Measurements from ENCODE around the gene CCBE1.

Gene CCBE1

GRCh38 chr18:59707306-59707705 lies 10.1 kb upstream of the CCBE1 start:
- TF ChIP-seq, protein P1, sequence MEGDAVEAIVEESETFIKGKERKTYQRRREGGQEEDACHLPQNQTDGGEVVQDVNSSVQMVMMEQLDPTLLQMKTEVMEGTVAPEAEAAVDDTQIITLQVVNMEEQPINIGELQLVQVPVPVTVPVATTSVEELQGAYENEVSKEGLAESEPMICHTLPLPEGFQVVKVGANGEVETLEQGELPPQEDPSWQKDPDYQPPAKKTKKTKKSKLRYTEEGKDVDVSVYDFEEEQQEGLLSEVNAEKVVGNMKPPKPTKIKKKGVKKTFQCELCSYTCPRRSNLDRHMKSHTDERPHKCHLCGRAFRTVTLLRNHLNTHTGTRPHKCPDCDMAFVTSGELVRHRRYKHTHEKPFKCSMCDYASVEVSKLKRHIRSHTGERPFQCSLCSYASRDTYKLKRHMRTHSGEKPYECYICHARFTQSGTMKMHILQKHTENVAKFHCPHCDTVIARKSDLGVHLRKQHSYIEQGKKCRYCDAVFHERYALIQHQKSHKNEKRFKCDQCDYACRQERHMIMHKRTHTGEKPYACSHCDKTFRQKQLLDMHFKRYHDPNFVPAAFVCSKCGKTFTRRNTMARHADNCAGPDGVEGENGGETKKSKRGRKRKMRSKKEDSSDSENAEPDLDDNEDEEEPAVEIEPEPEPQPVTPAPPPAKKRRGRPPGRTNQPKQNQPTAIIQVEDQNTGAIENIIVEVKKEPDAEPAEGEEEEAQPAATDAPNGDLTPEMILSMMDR (IDR thresholded peaks at IDR 0.05; ENCODE audit: low read depth, low read length, missing control alignments) = no peak
- no peak overlapping the region for H3K4me3 ChIP-seq (ENCODE audit: low read depth, low read length)
- no peak for DNase-seq (ENCODE audit: low read depth)
- in situ Hi-C loops (cut with HindIII; ENCODE audit: low sequenced_read_pairs) = no loop called here

DNA sequence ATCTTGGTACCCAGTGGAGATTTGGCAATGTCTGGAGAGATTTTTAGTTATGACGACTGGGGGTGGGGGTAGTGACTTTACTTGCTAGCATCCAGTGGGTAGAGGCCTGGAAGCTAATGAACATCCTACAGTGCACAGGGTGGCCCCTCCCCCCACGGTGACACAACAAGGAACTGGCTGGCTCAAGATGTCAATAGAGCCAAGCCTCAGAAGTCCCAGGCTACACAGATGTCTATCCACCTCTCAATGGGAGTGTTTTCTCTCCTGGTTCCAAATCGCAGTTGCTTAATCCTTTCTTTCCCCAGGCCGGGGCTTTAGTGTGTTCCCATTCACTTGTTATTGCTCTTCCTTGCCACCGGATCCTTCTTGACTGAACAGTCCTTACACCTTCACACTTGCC lies 9.3 kb upstream of the CCBE1 start:
- no peak overlapping the region for H3K4me3 ChIP-seq (ENCODE audit: low read depth, low read length)
- TF ChIP-seq, protein P1 (IDR thresholded peaks at IDR 0.05; ENCODE audit: low read depth, low read length, missing control alignments) = no peak
- in situ Hi-C loops (cut with HindIII; ENCODE audit: low sequenced_read_pairs) = no loop called here
- DNase-seq (ENCODE audit: low read depth) = no peak

DNA sequence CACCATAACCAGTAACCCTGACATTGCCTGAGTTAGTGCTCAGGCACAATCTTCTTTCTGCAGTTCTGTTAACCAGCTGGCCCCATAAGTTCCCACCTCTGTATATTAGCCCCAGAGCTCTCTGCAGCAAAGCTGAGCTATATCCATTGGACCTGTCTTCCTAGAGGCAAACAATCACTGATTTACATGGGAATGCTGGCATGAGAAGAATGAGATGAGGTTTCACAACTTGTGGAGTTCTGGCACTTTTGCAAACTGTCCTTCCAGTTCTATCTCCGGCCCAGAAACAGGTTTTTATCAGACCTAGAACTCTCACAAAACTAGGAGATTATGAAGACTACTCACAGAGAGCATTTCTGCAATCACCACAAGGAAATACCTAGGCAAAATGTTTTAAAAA lies 7.9 kb upstream of the CCBE1 start:
- in situ Hi-C loops (cut with HindIII; ENCODE audit: low sequenced_read_pairs) = no loop called here
- H3K4me3 ChIP-seq (ENCODE audit: low read depth, low read length) = no peak overlapping the region
- TF ChIP-seq, protein P1 (IDR thresholded peaks at IDR 0.05; ENCODE audit: low read depth, low read length, missing control alignments) = no peak
- DNase-seq (ENCODE audit: low read depth) = no peak

DNA sequence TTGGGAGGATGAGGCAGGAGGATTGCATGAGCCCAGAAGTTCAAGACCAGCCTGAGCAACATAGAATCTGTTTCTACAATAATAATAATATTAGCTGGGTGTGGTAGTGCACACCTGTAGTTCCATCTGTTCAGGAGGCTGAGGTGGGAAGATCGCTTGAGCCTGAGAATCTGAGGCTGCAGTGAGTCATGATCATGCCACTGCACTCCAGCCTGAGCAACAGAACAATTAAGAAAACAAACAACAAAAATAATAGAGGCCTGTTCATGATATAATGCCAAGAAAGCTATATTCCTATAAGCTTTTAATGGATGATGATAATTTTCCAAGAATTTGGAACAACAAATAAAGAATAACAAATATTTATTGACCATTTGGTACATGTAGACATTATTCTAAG lies 6.9 kb upstream of the CCBE1 start:
- DNase-seq (ENCODE audit: low read depth) = no peak
- TF ChIP-seq, protein P1 (IDR thresholded peaks at IDR 0.05; ENCODE audit: low read depth, low read length, missing control alignments) = no peak
- in situ Hi-C loops (cut with HindIII; ENCODE audit: low sequenced_read_pairs) = no loop called here
- H3K4me3 ChIP-seq (ENCODE audit: low read depth, low read length) = no peak overlapping the region

DNA sequence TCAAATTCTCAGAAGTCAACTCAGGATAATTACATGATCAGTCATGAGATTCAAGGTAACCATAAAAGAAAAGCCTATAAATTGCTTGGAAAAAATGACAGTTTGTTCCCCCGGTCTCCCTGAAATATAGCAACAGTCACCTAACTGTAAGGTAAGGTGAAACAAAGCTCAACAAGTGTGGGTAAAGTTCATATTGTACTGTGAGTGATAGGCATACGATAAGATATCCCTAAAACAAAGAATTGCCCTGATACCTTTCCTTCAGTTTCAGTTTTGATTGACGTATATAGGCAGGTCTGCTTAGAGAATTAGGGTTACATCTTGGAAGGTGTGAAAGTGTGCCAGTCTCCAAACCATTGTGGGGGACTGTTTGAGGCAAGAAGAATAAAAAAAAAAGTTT lies 4.0 kb upstream of the CCBE1 start:
- no peak for DNase-seq (ENCODE audit: low read depth)
- no peak overlapping the region for H3K4me3 ChIP-seq (ENCODE audit: low read depth, low read length)
- in situ Hi-C loops (cut with HindIII; ENCODE audit: low sequenced_read_pairs) = no loop called here
- TF ChIP-seq, protein P1 (IDR thresholded peaks at IDR 0.05; ENCODE audit: low read depth, low read length, missing control alignments) = no peak

DNA sequence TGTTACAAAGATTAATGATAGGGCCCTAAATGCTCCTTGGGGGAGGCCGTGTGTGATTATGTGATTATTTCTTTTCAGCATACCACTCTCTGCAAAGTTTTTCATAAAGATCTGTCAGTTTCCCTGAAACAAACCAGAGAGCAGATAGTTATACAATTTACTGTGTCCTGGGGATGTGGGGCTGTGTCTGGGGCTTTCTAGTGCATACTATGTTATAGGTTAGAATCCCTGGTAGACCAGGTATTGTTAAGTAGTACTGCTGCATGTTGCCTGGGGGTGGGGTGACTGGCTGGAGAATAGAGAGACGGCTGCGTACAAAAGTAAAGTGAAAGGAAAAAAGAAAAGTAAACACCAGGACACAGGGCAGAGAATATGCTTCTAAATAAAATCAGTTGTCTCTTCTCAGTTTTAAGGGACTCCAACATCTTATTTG lies 3.3 kb upstream of the CCBE1 start:
- no peak for DNase-seq (ENCODE audit: low read depth)
- TF ChIP-seq, protein P1 (IDR thresholded peaks at IDR 0.05; ENCODE audit: low read depth, low read length, missing control alignments) = no peak
- H3K4me3 ChIP-seq (ENCODE audit: low read depth, low read length) = no peak overlapping the region
- in situ Hi-C loops (cut with HindIII; ENCODE audit: low sequenced_read_pairs) = no loop called here

Data from astrocyte of the cerebellum (primary cell).